ENCODE results near the gene CD58.
"Not testable (repeated sequence)": the region's sequence is repeated elsewhere in the genome, so short reads cannot be mapped to it uniquely, and the experiment has no call there.

CD58 gene

DNA sequence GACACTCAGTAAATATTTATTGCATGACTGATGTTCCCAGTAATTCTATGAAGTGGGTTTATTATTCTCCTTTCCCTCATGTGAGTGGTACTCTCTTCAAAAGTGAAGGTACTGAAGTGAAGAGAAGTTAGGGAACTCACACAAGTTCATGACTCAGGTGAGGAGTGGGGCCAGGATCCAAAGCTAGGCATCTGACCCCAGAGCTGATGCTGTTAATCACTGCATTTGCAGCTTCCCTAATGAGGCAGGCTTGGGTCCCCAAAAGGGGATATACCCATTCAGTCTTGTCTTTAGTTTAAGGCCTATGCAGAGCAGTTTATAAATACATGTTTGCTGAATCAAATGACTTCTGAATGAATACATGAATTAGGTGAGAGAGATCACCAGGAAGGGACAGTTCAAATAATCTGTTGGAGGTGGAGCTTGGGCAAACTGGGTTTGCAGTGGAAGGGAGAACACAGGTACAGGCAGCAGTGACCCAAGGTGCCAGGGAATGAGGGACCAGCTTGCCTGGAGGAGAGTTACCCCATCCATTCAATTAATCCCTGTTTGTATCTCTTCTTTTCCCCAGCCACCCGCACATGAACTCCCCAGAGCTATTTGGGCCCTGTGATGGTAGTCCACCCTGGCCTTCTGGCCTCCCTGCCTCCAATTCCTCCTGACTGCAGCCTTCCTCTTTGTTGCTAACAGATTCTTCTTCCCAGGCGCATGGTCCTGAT is 2.0 kb downstream of the CD58 start:
- Histone ChIP-seq H3K4me1 (ENCODE audit: insufficient read depth, low read length) (0 out of 2 replicates have a peak, but pooled peaks cover 6% of the 10 kb centered on the region), H3K9ac (ENCODE audit: low read depth, low read length) (no peak overlapping the region), H3K9me3 (ENCODE audit: control insufficient read depth, insufficient read depth, low read length) (no peaks in the 10 kb centered on the region), H3K36me3 (ENCODE audit: insufficient read depth, low read length) (no peaks in the 10 kb centered on the region)

DNA sequence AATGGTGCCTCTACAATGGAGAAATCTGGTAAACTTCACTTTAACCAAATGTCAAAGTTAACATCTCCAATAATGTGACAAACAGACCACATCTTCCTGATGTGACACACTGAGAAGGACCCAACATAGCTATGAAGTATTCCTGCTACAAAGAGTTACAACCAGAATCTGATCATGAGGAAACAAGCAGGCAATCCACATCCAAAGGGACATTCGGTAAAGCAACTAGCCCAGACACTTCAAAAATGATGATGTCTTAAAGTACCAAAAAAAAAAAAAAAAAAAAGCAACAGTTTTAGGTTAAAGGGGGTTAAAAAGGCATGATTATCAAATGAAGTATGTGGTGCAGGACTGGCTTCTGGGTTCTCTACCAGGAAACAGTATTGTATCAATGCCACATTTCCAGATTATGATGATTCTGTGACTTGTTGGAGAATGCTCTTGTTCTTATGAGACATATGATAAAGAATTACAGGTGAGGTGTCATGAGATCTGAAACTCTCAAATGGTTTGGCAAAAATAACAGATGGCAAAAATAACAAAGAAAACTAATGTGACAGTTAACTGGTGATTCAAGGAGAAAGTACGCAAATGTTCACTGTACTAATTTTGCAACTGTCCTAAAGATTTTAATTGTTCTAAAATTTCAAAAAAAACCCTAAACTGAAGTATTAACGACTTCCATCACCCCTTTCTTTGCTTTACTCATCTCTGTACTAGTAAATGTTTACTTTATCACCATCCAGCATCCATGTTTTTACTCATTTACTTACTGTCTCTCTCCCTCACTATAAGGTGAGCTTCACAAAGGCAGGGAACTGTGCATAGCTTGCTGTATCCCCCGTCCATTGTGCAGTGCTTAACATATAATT is 2.8 kb downstream of the CD58 start:
- no peaks in the 10 kb centered on the region for H3K36me3 ChIP-seq (ENCODE audit: insufficient read depth, low read length)
- H3K4me1 ChIP-seq (ENCODE audit: insufficient read depth, low read length): 0 out of 2 replicates have a peak, but pooled peaks cover 6% of the 10 kb centered on the region
- no peak overlapping the region for H3K9ac ChIP-seq (ENCODE audit: low read depth, low read length)
- peaks cover 1% of the 10 kb centered on the region; the same call in 1 of the 2 replicates for H3K9me3 ChIP-seq (ENCODE audit: control insufficient read depth, insufficient read depth, low read length)

DNA sequence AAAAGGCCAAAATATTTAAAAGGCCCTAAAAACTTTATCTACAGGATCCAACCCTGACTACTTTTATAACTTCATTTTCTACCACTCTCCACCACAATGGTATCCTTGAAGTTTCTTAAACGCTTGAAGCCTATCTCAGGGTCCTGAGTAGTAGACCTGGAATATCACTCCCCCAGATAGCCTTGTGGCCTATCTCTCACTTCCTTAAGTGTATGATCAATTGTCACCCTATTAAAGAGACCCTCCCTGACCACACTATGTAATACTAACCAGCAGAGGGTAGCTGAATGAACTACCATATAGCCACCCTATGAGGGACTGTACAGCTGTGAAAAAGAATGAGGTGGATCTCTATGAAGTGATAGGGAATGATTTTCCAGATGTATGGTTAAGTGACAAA is 5.6 kb downstream of the CD58 start:
- peaks cover 2% of the 10 kb centered on the region; the same call in 1 of the 2 replicates for H3K9me3 ChIP-seq (ENCODE audit: control insufficient read depth, insufficient read depth, low read length)
- H3K36me3 ChIP-seq (ENCODE audit: insufficient read depth, low read length): no peaks in the 10 kb centered on the region
- H3K4me1 ChIP-seq (ENCODE audit: insufficient read depth, low read length): no peaks in the 10 kb centered on the region
- H3K9ac ChIP-seq (ENCODE audit: low read depth, low read length): no peak overlapping the region

DNA sequence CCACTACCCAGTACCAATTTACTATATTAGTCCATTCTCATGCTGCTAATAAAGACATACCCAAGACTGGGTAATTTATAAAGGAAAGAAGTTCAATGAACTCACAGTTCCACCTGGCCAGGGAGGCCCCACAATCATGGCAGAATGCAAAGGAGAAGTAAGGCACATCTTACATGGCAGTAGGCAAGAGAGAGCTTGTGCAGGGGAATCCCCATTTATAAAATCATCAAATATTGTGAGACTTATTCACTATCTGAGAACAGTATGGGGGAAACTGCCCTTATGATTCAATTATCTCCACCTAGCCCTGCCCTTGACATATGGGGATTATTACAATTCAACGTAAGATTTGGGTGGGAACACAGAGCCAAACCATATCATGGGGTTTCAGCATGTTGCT is 6.4 kb downstream of the CD58 start:
- Histone ChIP-seq H3K4me1 (ENCODE audit: insufficient read depth, low read length) (no peaks in the 10 kb centered on the region), H3K9me3 (ENCODE audit: control insufficient read depth, insufficient read depth, low read length) (peaks cover 2% of the 10 kb centered on the region; the same call in 1 of the 2 replicates), H3K36me3 (ENCODE audit: insufficient read depth, low read length) (no peaks in the 10 kb centered on the region), H3K9ac (ENCODE audit: low read depth, low read length) (no peak overlapping the region)

DNA sequence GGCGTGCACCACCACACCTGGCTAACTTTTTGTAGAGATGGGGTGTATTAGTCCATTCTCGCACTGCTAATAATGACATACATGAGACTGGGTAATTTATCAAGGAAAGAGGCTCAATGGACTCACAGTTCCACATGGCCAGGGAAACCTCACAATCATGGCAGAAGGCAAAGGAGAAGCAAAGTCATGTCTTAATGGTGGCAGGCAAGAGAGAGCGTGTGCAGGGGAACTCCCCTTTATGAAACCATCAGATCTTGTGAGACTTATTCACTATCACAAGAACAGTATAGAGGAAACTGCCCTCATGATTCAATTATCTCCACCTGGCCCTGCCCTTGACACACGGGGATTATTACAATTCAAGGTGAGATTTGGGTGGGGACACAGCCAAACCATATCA is 8.4 kb downstream of the CD58 start:
- not testable (repeated sequence) for H3K36me3 ChIP-seq (ENCODE audit: insufficient read depth, low read length); H3K9me3 ChIP-seq (ENCODE audit: control insufficient read depth, insufficient read depth, low read length); H3K4me1 ChIP-seq (ENCODE audit: insufficient read depth, low read length); H3K9ac ChIP-seq (ENCODE audit: low read depth, low read length)

DNA sequence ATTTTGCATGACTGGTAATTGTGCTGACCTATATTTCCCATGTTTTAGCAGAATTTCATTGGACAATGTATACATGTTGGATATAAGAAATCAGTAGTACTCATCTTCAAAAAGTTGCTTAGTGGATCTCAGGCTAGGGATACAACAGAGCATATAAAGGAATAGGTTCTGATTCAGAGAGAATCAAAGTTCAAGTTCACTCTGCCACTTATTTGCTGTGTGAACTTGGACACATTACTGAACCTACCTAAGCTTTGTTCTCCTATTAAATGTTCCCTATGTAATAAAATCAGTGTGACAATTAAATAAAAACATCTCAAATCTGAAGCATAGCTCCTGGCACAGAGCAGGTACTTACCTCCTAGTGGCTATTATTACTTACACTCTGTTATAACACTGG is 9.3 kb downstream of the CD58 start:
- H3K9me3 ChIP-seq (ENCODE audit: control insufficient read depth, insufficient read depth, low read length): peaks cover 2% of the 10 kb centered on the region; the same call in 1 of the 2 replicates
- H3K4me1 ChIP-seq (ENCODE audit: insufficient read depth, low read length): no peaks in the 10 kb centered on the region
- no peaks in the 10 kb centered on the region for H3K36me3 ChIP-seq (ENCODE audit: insufficient read depth, low read length)
- H3K9ac ChIP-seq (ENCODE audit: low read depth, low read length): no peak overlapping the region

DNA sequence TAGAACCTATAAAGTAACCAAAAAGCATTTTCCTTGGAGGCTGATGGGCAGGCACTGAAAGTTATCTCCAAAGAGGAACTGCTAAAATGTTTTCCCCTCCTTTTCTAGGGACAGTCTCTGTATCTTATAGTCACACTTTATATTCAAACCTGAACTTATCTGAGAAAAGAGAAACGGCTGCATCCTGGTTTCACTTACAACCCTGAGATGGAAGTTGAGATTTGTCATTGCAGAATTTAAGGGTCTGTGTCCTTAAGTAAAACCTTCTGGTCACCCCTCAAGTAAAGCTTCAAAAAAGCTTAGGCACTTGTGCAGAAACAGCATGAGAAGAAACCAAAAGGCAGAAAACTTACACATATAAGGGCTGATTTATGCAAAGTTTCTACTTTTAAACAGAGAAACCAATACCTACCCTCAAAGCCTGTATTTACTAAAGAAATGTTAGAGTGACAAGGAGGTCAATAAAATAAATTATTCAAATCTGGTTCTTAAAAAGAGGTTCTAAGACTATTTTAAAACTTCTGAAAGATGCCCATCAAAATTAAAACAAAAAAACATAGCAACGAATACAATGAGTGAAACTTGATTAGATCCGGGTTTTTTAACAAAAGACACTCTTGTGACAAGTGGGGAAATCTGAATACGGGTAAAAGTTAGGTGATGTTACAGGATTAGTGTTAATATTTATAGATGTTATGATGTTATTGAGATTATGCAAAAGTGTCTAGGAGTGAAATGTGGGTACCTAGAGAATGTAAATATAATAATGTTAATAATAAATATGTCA is 9.9 kb downstream of the CD58 start:
- H3K9me3 ChIP-seq (ENCODE audit: control insufficient read depth, insufficient read depth, low read length): peaks cover 2% of the 10 kb centered on the region; the same call in 1 of the 2 replicates
- no peaks in the 10 kb centered on the region for H3K36me3 ChIP-seq (ENCODE audit: insufficient read depth, low read length)
- no peak overlapping the region for H3K9ac ChIP-seq (ENCODE audit: low read depth, low read length)
- H3K4me1 ChIP-seq (ENCODE audit: insufficient read depth, low read length): no peaks in the 10 kb centered on the region

DNA sequence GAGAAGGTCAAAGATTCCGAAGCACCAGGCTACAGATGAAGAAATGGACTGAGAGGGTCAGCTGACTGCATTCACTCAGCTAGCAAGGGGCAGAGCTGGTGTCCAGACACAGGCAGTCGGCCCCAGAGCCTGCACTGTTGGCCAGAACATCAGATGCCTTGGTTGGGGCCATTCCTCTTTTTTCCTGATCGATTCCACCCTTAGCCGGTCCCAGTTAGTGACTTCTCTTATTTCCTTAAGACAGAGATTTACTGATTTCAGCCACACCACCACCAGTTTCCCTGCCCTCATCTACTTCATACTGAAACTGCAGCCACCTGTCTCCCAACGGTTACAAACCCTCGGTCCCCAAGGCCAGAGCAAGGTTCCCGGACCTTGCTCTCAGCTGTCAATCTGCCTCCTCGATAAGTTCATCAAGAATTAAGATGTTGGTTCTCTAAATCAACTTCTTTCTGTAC is 11.5 kb downstream of the CD58 start:
- no peaks in the 10 kb centered on the region for H3K36me3 ChIP-seq (ENCODE audit: insufficient read depth, low read length)

DNA sequence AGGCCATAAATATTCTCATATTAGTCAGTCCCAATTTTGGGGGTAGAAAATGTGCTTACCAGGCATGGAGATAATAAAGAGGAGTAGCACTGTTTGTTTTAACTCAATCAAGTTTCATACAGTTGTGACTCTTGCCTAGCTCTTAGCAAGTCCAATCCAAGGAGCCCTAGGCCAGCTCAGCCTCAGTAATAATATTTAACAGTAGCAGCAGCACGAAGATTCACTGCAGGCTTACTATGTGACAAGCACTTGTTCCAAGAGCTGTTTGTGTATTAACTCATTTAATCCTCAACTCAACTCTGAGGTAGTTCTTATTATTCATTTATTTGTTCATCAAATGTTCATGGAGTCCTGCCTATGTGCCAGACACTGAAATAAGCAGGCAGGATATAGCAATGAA is 12.3 kb downstream of the CD58 start:
- H3K36me3 ChIP-seq (ENCODE audit: insufficient read depth, low read length): no peaks in the 10 kb centered on the region
- H3K9me3 ChIP-seq (ENCODE audit: control insufficient read depth, insufficient read depth, low read length): peaks cover 2% of the 10 kb centered on the region; the same call in 1 of the 2 replicates
- peaks cover 3% of the 10 kb centered on the region for H3K4me1 ChIP-seq (ENCODE audit: insufficient read depth, low read length)
- H3K9ac ChIP-seq (ENCODE audit: low read depth, low read length): no peak overlapping the region

More for the DNA sequence above, 11.5 kb downstream of the CD58 start:
- Histone ChIP-seq H3K9ac (ENCODE audit: low read depth, low read length) (no peak overlapping the region), H3K4me1 (ENCODE audit: insufficient read depth, low read length) (no peaks in the 10 kb centered on the region), H3K9me3 (ENCODE audit: control insufficient read depth, insufficient read depth, low read length) (peaks cover 2% of the 10 kb centered on the region; the same call in 1 of the 2 replicates)

DNA sequence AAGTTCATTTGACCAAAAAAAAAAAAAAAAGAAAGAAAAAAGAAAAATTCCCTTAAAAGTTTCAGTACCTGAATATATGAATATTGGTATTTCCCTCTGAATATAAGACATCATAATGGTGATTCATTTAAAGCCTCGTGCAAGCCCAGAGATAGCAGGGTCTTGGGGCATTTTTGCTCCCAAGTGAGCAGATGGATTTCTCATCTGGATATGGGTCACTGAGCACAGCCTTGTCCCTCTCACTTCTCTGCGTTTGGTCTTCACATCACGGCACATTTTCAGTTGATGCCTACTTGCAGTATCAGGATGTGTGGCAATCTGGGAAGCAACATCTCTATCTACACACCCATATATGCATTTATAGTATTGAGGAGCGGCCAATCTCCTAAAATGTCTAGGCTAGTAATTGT is 12.7 kb downstream of the CD58 start:
- H3K36me3 ChIP-seq (ENCODE audit: insufficient read depth, low read length): no peaks in the 10 kb centered on the region
- H3K4me1 ChIP-seq (ENCODE audit: insufficient read depth, low read length): peaks cover 7% of the 10 kb centered on the region
- H3K9me3 ChIP-seq (ENCODE audit: control insufficient read depth, insufficient read depth, low read length): peaks cover 2% of the 10 kb centered on the region; the same call in 1 of the 2 replicates
- no peak overlapping the region for H3K9ac ChIP-seq (ENCODE audit: low read depth, low read length)

DNA sequence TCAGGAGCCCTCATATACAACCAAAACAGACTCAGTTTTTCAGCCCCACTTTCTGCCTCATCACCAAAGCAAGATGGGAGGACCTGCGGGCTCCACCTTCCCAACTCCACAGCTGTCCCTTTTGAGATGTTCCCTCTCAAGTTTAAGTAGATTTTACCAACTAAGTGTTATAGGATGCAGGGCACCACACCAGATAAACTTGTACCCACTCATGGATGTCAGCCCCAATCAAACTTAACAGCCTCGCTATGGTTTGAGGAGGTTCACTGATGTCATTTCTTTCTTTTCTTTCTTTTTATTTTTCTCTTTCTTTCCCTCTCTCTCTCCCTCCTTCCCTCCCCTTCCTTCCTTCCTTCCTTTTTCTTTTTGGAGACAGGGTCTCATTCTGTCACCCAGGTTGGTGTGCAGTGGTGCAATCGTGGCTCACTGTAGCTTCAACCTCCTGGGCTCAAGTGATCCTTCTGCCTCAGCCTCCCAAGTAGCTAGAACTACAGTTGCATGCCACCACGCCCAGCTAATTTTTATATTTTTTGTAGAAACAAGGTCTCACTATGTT is 13.4 kb downstream of the CD58 start:
- H3K36me3 ChIP-seq (ENCODE audit: insufficient read depth, low read length): no peaks in the 10 kb centered on the region
- H3K9ac ChIP-seq (ENCODE audit: low read depth, low read length): no peak overlapping the region
- peaks cover 8% of the 10 kb centered on the region for H3K4me1 ChIP-seq (ENCODE audit: insufficient read depth, low read length)
- no peaks in the 10 kb centered on the region for H3K9me3 ChIP-seq (ENCODE audit: control insufficient read depth, insufficient read depth, low read length)

DNA sequence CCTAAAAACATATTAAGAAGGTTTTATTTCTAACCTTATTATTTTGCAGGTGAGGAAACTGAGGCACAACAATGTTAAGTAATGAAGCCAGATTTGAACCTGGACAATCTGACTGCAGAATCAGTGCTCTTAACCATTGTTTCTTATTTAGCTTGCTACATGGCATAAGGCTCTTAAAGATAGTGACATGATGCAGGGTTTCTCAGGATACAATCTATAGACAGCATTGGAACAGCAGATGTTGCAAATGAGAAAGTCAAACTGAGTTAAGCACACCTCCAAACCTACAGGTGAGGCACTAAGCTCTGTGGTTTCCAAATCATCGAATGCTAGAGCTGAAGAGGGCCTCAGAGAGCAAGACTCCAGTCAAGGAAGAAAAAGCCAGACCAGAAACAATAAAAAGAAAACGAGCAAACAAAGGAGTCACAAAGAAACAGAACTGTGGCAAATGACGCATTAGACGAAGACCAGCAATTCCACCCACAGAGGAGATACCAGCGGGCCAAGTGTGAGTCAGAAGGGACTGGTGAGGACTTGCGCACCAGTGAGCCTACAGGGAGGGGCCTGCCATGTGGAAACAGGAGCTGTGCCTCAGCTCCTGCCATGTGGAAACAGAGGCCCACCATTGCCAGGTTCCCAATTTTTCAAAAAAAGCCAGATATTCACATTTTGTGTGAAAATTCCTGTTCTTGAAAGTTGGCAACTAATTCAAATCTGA is 14.4 kb downstream of the CD58 start:
- no peaks in the 10 kb centered on the region for H3K36me3 ChIP-seq (ENCODE audit: insufficient read depth, low read length)
- H3K4me1 ChIP-seq (ENCODE audit: insufficient read depth, low read length): peaks cover 8% of the 10 kb centered on the region
- H3K9ac ChIP-seq (ENCODE audit: low read depth, low read length): no peak overlapping the region
- H3K9me3 ChIP-seq (ENCODE audit: control insufficient read depth, insufficient read depth, low read length): no peaks in the 10 kb centered on the region

DNA sequence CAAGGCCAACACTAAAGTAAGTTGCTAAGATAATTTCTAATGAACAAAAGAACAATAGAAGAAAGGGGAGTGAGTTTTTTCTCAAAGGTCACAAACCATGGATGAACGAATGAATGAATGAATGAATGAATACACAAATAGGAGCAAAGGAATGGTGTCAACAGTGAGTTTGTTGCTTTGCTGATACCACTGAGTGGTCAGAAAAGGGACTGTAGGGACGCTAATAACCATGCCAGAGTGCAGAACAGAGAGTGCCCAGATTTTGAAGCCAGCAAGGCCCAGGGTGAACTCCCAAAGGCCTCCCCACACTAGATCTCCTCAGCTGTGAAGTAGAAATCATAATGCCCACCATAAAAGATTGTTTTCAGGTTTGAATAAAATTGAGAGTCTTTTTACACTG is 15.9 kb downstream of the CD58 start:
- H3K4me1 ChIP-seq (ENCODE audit: insufficient read depth, low read length): peaks cover 8% of the 10 kb centered on the region
- no peaks in the 10 kb centered on the region for H3K9me3 ChIP-seq (ENCODE audit: control insufficient read depth, insufficient read depth, low read length)
- H3K36me3 ChIP-seq (ENCODE audit: insufficient read depth, low read length): no peaks in the 10 kb centered on the region
- no peak overlapping the region for H3K9ac ChIP-seq (ENCODE audit: low read depth, low read length)
